GM12878 (cell line): ENCODE results near the gene XG. TPM values are rescaled to one million over a fixed set of nuclear protein-coding genes. Genes with fewer than 3 reads are reported as not detected.

ENCODE experiments used
- ATAC-seq: fragments of 200-7000 bp; cut with Tn5 transposase; 3 replicates; pipeline ENCODE4 v1.9.1; 2020; ENCODE audit warnings: mild to moderate bottlenecking, moderate library complexity
- BruUV-seq: library from RNA; stranded (reverse); fragments of 400-500 nt; replicated peaks from 2 replicates; lab custom pipeline; 2021; lab: Mats Ljungman, UMichigan
- CTCF ChIA-PET: fragments of 300-600 bp; sonication (Branson Sonifier 250); formaldehyde crosslinking; extraction: SDS; loops from one replicate; lab custom pipeline; 2021; ENCODE audit warnings: inconsistent platforms; lab: Yijun Ruan, JAX
- POLR2A ChIA-PET: fragments of 350-600 bp; formaldehyde crosslinking; extraction: SDS; loops from one replicate; lab custom pipeline; 2021; ENCODE audit warnings: inconsistent platforms; lab: Charles Lee
- RAD21 ChIA-PET: fragments of 300-600 bp; sonication (Branson Sonifier 250); formaldehyde crosslinking; loops from one replicate; lab custom pipeline; 2023; ENCODE audit warnings: antibody characterized with exemption; ENCODE audit not compliant: unreplicated experiment; lab: Charles Lee
- SMC1A ChIA-PET: fragments of 300-600 bp; sonication (Branson Sonifier 250); formaldehyde crosslinking; loops from one replicate; lab custom pipeline; 2023; ENCODE audit not compliant: unreplicated experiment, uncharacterized antibody; lab: Charles Lee
- DNase-seq: peaks from one replicate; pipeline ENCODE4 v3.0.0-alpha.2; 2011; ENCODE audit warnings: low read depth, low spot score
- FAIRE-seq: peaks from 3 replicates; lab custom pipeline; 2011; peaks lifted over from hg19 to GRCh38; lab: Jason Lieb, UNC
- H2AFZ ChIP-seq: 2 replicates; pipeline ENCODE4 v1.6.0; 2011; ENCODE audit warnings: low read depth, low read length, control low read depth; ENCODE audit not compliant: control insufficient read depth
- H3K27ac ChIP-seq: 2 replicates; pipeline ENCODE4 v1.5.1; 2011; ENCODE audit warnings: control low read depth; ENCODE audit not compliant: control insufficient read depth, insufficient read depth
- H3K27me3 ChIP-seq, 2 experiments: replicated peaks in 1 of 2; 2 replicates each; pipeline versions ENCODE4 v1.6.0 to v1.6.1; 2011; ENCODE audit warnings: low read length in 1 of 2; ENCODE audit not compliant: control insufficient read depth in 2 of 2, insufficient read depth in 2 of 2
- H3K36me3 ChIP-seq, 2 experiments: 2 replicates each; pipeline ENCODE4 v1.5.1; 2011; ENCODE audit warnings: low read length in 1 of 2; ENCODE audit not compliant: control insufficient read depth in 2 of 2, insufficient read depth in 2 of 2
- H3K4me1 ChIP-seq: 2 replicates; pipeline ENCODE4 v1.6.1; 2011; ENCODE audit warnings: mild to moderate bottlenecking, low read length, moderate library complexity, mixed read lengths; ENCODE audit not compliant: control insufficient read depth, insufficient read depth
- H3K4me2 ChIP-seq: 2 replicates; pipeline ENCODE4 v1.6.0; 2011; ENCODE audit warnings: control low read depth; ENCODE audit not compliant: control insufficient read depth, insufficient read depth
- H3K4me3 ChIP-seq: fragments of 200-600 bp; sonication (generic); 2 replicates; pipeline ENCODE4 v1.5.1; 2016
- H3K79me2 ChIP-seq: 2 replicates; pipeline ENCODE4 v1.6.0; 2011; ENCODE audit warnings: low read length; ENCODE audit not compliant: control insufficient read depth, insufficient read depth
- H3K9ac ChIP-seq: 2 replicates; pipeline ENCODE4 v1.8.0; 2011; ENCODE audit warnings: low read length, control low read depth, mixed read lengths; ENCODE audit not compliant: control insufficient read depth, insufficient read depth
- H3K9me3 ChIP-seq: replicated peaks from 3 replicates; pipeline ENCODE4 v1.5.1; 2011; ENCODE audit warnings: mild to moderate bottlenecking, low read length; ENCODE audit not compliant: control insufficient read depth, insufficient read depth
- H4K20me1 ChIP-seq: 2 replicates; pipeline ENCODE4 v1.6.0; 2011; ENCODE audit not compliant: control insufficient read depth, insufficient read depth
- BACH1 ChIP-seq: fragments of 450-650 bp; IDR thresholded peaks from 2 replicates; pipeline ENCODE4 v1.6.1; 2017; ENCODE audit warnings: mild to moderate bottlenecking, borderline replicate concordance
- CBX5 ChIP-seq: sonication (generic); IDR thresholded peaks from 2 replicates; pipeline ENCODE4 v1.6.1; 2016; ENCODE audit warnings: low read depth, moderate library complexity, mild to moderate bottlenecking, inconsistent platforms
- GATAD2B ChIP-seq: fragments of 450-650 bp; conservative IDR thresholded peaks from 2 replicates; pipeline ENCODE4 v1.6.1; 2017; ENCODE audit warnings: low read depth, mild to moderate bottlenecking, moderate library complexity
- HDAC6 ChIP-seq: fragments of 200-600 bp; sonication (generic); IDR thresholded peaks from one replicate; pipeline ENCODE4 v1.8.0; 2017; ENCODE audit warnings: antibody characterized with exemption; ENCODE audit not compliant: unreplicated experiment
- IKZF1 ChIP-seq: fragments of 450-650 bp; conservative IDR thresholded peaks from 2 replicates; pipeline ENCODE4 v1.6.1; 2017; ENCODE audit warnings: antibody characterized with exemption, mild to moderate bottlenecking
- JUNB ChIP-seq: IDR thresholded peaks from 2 replicates; pipeline ENCODE4 v1.6.1; 2016; ENCODE audit warnings: antibody characterized with exemption, mild to moderate bottlenecking
- NFIC ChIP-seq: IDR thresholded peaks from 2 replicates; pipeline ENCODE4 v1.6.1; 2012; ENCODE audit warnings: low read depth, mild to moderate bottlenecking, inconsistent platforms, low read length, moderate library complexity
- NR2C2 ChIP-seq: IDR thresholded peaks from 2 replicates; pipeline ENCODE4 v1.6.1; 2011; ENCODE audit warnings: borderline replicate concordance, low read depth; ENCODE audit not compliant: control insufficient read depth, insufficient read length
- PAX8 ChIP-seq: fragments of 450-650 bp; IDR thresholded peaks from 2 replicates; pipeline ENCODE4 v1.6.1; 2017; ENCODE audit warnings: mild to moderate bottlenecking, moderate library complexity
- PML ChIP-seq: IDR thresholded peaks from 2 replicates; pipeline ENCODE4 v1.6.1; 2012; ENCODE audit warnings: low read length, inconsistent platforms
- POLR2A ChIP-seq: IDR thresholded peaks from 2 replicates; pipeline ENCODE4 v1.6.1; 2011; ENCODE audit warnings: low read depth, mild to moderate bottlenecking, low read length
- RB1 ChIP-seq: fragments of 450-650 bp; formaldehyde crosslinking; IDR thresholded peaks from 2 replicates; pipeline ENCODE4 v1.6.1; 2017; ENCODE audit warnings: mild to moderate bottlenecking, borderline replicate concordance
- RCOR1 ChIP-seq: conservative IDR thresholded peaks from 2 replicates; pipeline ENCODE4 v1.6.1; 2012; ENCODE audit warnings: low read depth, low read length, improper control_type of control experiment
- SP1 ChIP-seq: IDR thresholded peaks from one replicate; pipeline ENCODE4 v1.6.1; 2011; ENCODE audit warnings: low read depth, low read length
- SREBF2 ChIP-seq: IDR thresholded peaks from 2 replicates; pipeline ENCODE4 v1.6.1; 2012; ENCODE audit warnings: mild to moderate bottlenecking, low read length
- WGBS: methylation state at CpG from one replicate; pipeline ENCODE4 v1.1.6; 2016; ENCODE audit warnings: low lambda C conversion rate; ENCODE audit not compliant: insufficient replicate concordance, insufficient coverage; ENCODE audit errors: missing lambda C conversion rate; 5-methylcytosine and 5-hydroxymethylcytosine counted together
- in situ Hi-C: fragments of 300-500 bp; cut with MboI; formaldehyde crosslinking; loops from 9 replicates; pipeline ENCODE4 v1.14.3; 2018; ENCODE audit warnings: mixed read lengths
- intact Hi-C: fragments of 100-400 bp; cut with micrococcal nuclease; formaldehyde crosslinking; loops from one replicate; pipeline ENCODE4 v1.14.2; 2022; ENCODE audit not compliant: unreplicated experiment
- polyA plus RNA-seq, 11 experiments: library from polyadenylated mRNA; depleted of rRNA in 4 of 11; unstranded in 6 of 11; stranded (reverse) in 5 of 11; fragments of >200 nt; fragmentation: Nextera tagmentation in 4 of 11; fragmentation: Illumina TruSeq in 1 of 11; extraction: Ambion mirVana in 4 of 11; extraction: Trizol in 1 of 11; gene quantifications; 1 replicate in 1 of 11; 2 replicates in 10 of 11; pipeline versions ENCODE4 v1.2.1 to v1.2.3, GENCODE V29; 2011 to 2016; ENCODE audit warnings: inconsistent platforms in 2 of 11, missing spikeins in 2 of 11, low read depth in 1 of 11
- total RNA-seq, 4 experiments: library from RNA; depleted of rRNA in 3 of 4; stranded (reverse); fragments of >200 nt in 3 of 4; fragmentation: Illumina TruSeq in 1 of 4; extraction: Trizol in 1 of 4; gene quantifications; 2 replicates each; pipeline versions ENCODE4 v1.2.1 to v1.2.3, GENCODE V29; 2013 to 2021
- TF ChIP-seq, protein P1 (sequence below): IDR thresholded peaks from 2 replicates; pipeline ENCODE4 v1.6.1; 2012; ENCODE audit warnings: mild to moderate bottlenecking, low read depth, low read length
- TF ChIP-seq, protein P2 (sequence below): fragments of 450-650 bp; IDR thresholded peaks from 2 replicates; pipeline ENCODE4 v1.6.1; 2016; ENCODE audit warnings: mild to moderate bottlenecking, moderate library complexity, borderline replicate concordance

The XG gene
- total and polyA plus RNA-seq, 10 of the 15 experiments (the other 5 are each of a cell fraction or from before 2014, with no cell fraction given), result not detected

DNA sequence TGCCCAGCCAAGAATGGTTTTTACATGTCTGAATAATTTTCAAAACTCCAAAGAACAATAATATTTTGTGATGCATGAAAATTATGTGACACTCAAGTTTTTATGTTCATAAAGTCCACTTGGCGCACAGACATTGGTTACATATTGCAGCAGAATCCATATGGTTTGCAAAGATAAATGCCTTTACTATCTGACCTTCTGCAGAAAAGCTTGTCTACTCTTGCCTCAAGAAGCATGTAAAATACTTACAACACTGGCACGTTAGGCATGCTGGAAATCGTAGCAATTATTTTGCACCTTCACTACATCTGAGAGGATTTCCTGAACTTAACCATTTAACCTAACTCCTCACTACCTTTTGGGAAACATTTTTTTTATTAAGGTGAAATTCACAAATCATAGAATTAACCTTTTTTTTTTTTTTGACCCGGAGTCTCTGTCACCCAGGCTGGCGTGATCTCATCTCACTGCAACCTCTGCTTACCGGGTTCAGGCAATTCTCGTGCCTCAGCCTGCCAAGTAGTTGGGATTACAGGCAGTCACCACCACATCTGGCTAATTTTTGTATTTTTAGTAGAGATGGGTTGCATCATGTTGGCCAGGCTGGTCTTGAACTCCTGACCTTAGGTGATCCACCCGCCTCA lies 3.5 kb upstream of the XG start:
- H3K27ac ChIP-seq, result no peak overlapping the region
- H3K36me3 ChIP-seq, result no peaks in the 10 kb centered on the region
- 66% methylated on average over 8 of the region's 8 CpGs for WGBS
- DNase-seq (no peak), FAIRE-seq (no peak), ATAC-seq (no peak)
- RAD21 ChIA-PET, result no interaction called here
- SMC1A ChIA-PET, result no interaction called here
- BruUV-seq, result no TSS peak
- no peak overlapping the region for H3K4me2 ChIP-seq
- no peaks in the 10 kb centered on the region for H3K79me2 ChIP-seq
- POLR2A ChIA-PET, result no interaction called here
- H2AFZ ChIP-seq, result no peak overlapping the region
- CTCF ChIA-PET, result no interaction called here
- H4K20me1 ChIP-seq, result no peaks in the 10 kb centered on the region
- in situ Hi-C loops (no loop called here), intact Hi-C loops (no loop called here)
- H3K4me3 ChIP-seq, result no peak overlapping the region
- H3K27me3 ChIP-seq, result no peaks in the 10 kb centered on the region
- H3K9ac ChIP-seq, result no peak overlapping the region
- H3K9me3 ChIP-seq, result no peaks in the 10 kb centered on the region
- H3K4me1 ChIP-seq, result no peaks in the 10 kb centered on the region
- TF ChIP-seq SP1 (no peak), GATAD2B (no peak), CBX5 (no peak), NR2C2 (no peak), POLR2A (no peak), PML (no peak), NFIC (no peak), JUNB (no peak), BACH1 (no peak), HDAC6 (no peak), PAX8 (no peak), IKZF1 (no peak), RCOR1 (no peak), SREBF2 (no peak), RB1 (no peak)
- TF ChIP-seq, protein P1, sequence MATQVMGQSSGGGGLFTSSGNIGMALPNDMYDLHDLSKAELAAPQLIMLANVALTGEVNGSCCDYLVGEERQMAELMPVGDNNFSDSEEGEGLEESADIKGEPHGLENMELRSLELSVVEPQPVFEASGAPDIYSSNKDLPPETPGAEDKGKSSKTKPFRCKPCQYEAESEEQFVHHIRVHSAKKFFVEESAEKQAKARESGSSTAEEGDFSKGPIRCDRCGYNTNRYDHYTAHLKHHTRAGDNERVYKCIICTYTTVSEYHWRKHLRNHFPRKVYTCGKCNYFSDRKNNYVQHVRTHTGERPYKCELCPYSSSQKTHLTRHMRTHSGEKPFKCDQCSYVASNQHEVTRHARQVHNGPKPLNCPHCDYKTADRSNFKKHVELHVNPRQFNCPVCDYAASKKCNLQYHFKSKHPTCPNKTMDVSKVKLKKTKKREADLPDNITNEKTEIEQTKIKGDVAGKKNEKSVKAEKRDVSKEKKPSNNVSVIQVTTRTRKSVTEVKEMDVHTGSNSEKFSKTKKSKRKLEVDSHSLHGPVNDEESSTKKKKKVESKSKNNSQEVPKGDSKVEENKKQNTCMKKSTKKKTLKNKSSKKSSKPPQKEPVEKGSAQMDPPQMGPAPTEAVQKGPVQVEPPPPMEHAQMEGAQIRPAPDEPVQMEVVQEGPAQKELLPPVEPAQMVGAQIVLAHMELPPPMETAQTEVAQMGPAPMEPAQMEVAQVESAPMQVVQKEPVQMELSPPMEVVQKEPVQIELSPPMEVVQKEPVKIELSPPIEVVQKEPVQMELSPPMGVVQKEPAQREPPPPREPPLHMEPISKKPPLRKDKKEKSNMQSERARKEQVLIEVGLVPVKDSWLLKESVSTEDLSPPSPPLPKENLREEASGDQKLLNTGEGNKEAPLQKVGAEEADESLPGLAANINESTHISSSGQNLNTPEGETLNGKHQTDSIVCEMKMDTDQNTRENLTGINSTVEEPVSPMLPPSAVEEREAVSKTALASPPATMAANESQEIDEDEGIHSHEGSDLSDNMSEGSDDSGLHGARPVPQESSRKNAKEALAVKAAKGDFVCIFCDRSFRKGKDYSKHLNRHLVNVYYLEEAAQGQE, result no peak
- TF ChIP-seq, protein P2, sequence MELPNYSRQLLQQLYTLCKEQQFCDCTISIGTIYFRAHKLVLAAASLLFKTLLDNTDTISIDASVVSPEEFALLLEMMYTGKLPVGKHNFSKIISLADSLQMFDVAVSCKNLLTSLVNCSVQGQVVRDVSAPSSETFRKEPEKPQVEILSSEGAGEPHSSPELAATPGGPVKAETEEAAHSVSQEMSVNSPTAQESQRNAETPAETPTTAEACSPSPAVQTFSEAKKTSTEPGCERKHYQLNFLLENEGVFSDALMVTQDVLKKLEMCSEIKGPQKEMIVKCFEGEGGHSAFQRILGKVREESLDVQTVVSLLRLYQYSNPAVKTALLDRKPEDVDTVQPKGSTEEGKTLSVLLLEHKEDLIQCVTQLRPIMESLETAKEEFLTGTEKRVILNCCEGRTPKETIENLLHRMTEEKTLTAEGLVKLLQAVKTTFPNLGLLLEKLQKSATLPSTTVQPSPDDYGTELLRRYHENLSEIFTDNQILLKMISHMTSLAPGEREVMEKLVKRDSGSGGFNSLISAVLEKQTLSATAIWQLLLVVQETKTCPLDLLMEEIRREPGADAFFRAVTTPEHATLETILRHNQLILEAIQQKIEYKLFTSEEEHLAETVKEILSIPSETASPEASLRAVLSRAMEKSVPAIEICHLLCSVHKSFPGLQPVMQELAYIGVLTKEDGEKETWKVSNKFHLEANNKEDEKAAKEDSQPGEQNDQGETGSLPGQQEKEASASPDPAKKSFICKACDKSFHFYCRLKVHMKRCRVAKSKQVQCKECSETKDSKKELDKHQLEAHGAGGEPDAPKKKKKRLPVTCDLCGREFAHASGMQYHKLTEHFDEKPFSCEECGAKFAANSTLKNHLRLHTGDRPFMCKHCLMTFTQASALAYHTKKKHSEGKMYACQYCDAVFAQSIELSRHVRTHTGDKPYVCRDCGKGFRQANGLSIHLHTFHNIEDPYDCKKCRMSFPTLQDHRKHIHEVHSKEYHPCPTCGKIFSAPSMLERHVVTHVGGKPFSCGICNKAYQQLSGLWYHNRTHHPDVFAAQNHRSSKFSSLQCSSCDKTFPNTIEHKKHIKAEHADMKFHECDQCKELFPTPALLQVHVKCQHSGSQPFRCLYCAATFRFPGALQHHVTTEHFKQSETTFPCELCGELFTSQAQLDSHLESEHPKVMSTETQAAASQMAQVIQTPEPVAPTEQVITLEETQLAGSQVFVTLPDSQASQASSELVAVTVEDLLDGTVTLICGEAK, result no peak
